Inferior parietal cortex (tissue), 1 donor: ENCODE data around the gene TMEM131.
"Not testable (repeated sequence)": the region's sequence is repeated elsewhere in the genome, so short reads cannot be mapped to it uniquely, and the experiment has no call there.

Experiments
- DNase-seq: peaks from one replicate; pipeline ENCODE4 v3.0.0-alpha.2; 2016; ENCODE audit errors: extremely low spot score

The TMEM131 gene

GRCh38 chr2:97956753-97957152 lies 39.0 kb downstream of the TMEM131 start:
- not testable (repeated sequence) for DNase-seq

- DNase-seq: no peak
Observed at GRCh38 chr2:97953853-97954252, 41.9 kb downstream of the TMEM131 start.

- DNase-seq: no peak
Observed at GRCh38 chr2:97952357-97952756, 43.4 kb downstream of the TMEM131 start.

- DNase-seq: no peak
Observed at GRCh38 chr2:97951155-97951680, 44.5 kb downstream of the TMEM131 start.

GRCh38 chr2:97950329-97951154 lies 45.2 kb downstream of the TMEM131 start:
- no peak for DNase-seq

- DNase-seq: no peak
Observed at GRCh38 chr2:97948926-97949325, 46.8 kb downstream of the TMEM131 start.

GRCh38 chr2:97945791-97946190 lies 50.0 kb downstream of the TMEM131 start:
- DNase-seq: no peak

GRCh38 chr2:97936881-97937280 lies 58.9 kb downstream of the TMEM131 start:
- DNase-seq: no peak

GRCh38 chr2:97936199-97936598 lies 59.5 kb downstream of the TMEM131 start:
- no peak for DNase-seq

GRCh38 chr2:97935719-97936161 lies 60.0 kb downstream of the TMEM131 start:
- no peak for DNase-seq

- no peak for DNase-seq
Observed at GRCh38 chr2:97932975-97933662, 62.6 kb downstream of the TMEM131 start.

GRCh38 chr2:97931858-97932225 lies 63.9 kb downstream of the TMEM131 start:
- DNase-seq: no peak

GRCh38 chr2:97931118-97931857 lies 64.5 kb downstream of the TMEM131 start:
- DNase-seq: no peak

- DNase-seq: no peak
Observed at GRCh38 chr2:97928591-97928990, 67.2 kb downstream of the TMEM131 start.

- DNase-seq: no peak
Observed at GRCh38 chr2:97926946-97927345, 68.8 kb downstream of the TMEM131 start.

- no peak for DNase-seq
Observed at GRCh38 chr2:97924194-97924593, 71.6 kb downstream of the TMEM131 start.

GRCh38 chr2:97919858-97920257 lies 75.9 kb downstream of the TMEM131 start:
- DNase-seq: no peak

- DNase-seq: no peak
Observed at GRCh38 chr2:97918818-97919217, 76.9 kb downstream of the TMEM131 start.

- DNase-seq: not testable (repeated sequence)
Observed at GRCh38 chr2:97917668-97918067, 78.1 kb downstream of the TMEM131 start.

- no peak for DNase-seq
Observed at GRCh38 chr2:97914691-97915213, 81.0 kb downstream of the TMEM131 start.

GRCh38 chr2:97913846-97914245 lies 81.9 kb downstream of the TMEM131 start:
- DNase-seq: no peak
